HCEC 1CT (cell line): ENCODE data around the gene C1R.
A peak's percentile ranks its signal among the peaks of the same experiment; 100 is the strongest.
"Not testable (repeated sequence)": the region's sequence is repeated elsewhere in the genome, so short reads cannot be mapped to it uniquely, and the experiment has no call there.

ENCODE experiments used
- DNase-seq: peaks from one replicate; pipeline ENCODE4 v3.0.0-alpha.2; 2017

The C1R gene

DNA sequence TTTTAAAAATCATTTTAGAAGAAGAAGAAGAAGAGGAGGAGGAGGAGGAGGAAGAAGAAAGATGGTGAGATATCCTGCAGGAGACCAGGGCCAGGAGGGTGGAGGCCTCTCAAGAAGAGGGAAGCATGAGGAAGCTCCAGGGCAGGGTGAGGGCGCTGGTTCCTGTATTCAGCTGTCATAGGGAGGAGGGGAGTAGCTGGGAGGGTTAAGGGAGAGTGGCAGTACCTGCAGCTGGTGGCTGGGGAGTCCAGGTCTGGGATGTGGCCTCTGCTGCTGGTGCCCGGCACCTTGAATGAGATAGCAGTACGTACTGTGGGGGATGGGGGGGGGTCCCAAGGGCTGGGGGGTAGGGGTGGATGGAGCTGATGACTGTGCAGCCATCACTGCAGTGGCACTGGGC, 26.6 kb upstream of the C1R start:
- DNase-seq: no peak

DNA sequence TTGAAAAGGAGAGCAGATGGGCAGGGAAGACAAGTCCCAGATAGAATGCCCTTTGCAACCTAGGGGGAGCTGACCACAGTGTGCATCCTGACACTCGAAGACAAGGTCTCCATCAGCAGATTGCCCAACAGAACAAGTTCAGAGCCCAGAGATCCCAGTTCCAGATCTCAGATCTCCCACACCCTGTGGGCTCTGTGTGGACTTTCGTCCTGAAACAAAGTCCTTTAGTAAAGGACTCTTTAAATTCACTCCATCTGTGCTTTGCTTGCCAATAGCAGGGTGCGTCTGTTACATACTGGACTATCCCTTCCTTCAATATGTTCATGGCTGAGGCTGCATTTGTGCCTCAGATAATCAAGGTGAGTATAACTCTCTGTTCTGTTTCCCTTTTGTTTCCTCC, 25.4 kb upstream of the C1R start:
- no peak for DNase-seq

DNA sequence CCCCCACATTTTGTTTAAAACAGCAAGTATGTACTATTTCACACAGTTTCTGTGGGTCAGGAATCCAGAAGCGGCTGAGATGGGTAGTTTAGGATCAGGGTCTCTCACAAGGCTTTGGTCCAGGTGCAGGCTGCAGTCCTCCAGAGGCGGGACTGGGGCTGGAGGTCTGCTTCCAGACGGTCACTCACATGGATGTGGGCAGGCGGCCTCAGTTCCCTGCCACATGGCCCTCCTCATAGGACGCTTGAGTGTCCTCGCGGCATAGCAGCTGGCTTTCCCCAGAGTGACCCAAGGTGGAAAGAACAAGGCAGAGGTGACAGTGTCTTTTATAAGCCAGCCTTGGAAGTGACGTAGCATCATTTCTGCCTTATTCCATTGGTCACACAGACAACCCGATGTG, 24.7 kb upstream of the C1R start:
- DNase-seq: no peak

DNA sequence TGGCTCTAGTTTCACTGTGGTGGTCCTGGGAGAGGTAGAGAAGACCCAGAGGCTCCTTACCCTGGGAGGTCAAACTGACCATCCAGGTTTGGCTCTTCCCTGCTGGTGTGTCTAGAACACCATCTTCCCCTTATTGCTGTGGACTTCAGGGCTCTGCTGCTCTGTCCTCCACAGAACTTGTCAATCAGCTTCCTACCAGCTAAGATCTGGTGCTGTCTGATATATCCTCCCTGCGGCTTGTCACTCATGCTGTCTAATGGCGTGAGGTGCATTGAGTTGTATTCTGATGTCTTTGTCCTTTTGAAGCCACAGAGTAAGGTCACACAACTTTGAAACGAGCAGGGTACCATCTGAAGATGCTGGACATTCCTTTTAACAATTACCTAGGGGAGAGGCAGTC, 24.0 kb upstream of the C1R start:
- DNase-seq: no peak

DNA sequence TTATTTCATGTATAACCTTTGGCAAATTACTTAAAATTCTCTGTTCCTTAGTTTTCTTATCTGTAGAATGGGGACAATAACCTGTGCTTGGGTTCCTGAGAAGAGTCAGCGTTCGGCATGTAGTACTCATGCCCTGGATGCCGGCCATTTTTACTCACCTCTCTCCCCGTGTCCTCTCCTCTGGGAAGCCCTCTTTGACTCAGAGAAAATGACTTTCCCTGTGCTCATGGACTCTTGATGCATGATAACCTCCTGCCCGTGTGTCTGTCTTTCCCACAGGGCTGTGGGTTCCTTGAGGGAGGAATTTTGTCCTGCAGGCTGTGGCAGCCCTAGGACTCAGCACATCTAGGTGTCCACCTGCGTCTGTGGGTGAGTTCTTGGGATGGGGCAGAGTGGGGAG, 22.6 kb upstream of the C1R start:
- DNase-seq: no peak

DNA sequence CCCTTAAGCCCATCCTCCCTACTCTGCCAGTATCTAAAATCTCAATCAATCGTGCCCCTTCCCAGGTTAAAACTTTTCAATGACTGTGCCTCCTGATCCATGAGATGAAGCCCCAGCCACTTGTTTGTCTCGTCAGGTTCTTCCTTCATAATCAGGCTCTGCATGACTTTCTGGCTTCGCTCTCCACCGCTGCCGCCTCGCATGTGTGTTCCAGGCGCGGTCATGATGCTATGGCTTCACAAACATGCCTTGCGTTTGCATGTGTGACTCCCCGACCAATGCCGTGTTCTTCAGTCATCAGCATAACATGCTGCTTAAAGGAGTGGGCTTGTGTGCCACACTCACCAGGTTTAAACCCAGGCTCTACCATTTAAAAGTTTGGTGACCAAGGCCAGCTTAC, 21.8 kb upstream of the C1R start:
- DNase-seq: no peak

DNA sequence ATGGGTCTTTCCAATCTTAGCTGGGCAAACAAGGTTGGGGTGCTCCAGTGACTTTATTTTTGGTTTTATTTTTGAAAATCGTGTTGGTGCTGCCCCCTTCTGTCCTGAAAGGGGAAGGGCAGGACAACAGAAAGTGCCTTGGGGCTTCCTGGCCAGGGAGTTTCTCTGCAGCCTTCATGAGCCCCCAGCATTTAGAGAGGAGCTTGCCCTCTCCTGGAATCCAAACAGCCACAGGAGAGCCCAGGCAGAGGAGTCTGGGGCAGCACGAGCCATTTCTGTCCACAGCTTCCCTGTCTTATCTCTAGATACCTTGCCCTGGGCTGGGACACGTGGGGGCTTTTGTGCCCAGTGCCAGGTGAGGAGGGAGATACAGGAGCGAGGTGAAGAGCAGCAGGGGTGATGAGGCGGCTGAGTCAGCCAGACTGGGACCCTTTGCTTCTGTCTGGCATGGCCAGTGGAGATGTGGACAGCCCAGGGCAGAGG, 21.2 kb upstream of the C1R start:
- DNase-seq: peak; percentile 45

DNA sequence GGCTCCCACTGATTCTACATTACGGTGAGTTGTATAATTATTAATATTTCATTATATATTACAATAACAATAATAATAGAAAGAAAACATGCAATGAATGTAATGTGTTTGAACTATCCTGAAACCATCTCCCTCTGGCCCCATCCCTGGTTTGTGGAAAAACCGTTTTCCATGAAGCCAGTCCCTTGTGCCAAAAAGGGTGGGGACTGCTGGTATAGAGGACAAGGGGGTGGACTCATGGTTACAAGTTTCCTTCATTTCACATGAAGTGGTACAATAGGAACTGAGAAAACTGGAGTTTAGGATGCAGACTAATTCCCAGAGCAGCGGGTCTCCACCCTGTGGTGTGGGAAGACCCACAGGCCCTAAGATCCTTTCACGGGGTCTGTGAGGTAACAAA, 19.8 kb upstream of the C1R start:
- no peak for DNase-seq

DNA sequence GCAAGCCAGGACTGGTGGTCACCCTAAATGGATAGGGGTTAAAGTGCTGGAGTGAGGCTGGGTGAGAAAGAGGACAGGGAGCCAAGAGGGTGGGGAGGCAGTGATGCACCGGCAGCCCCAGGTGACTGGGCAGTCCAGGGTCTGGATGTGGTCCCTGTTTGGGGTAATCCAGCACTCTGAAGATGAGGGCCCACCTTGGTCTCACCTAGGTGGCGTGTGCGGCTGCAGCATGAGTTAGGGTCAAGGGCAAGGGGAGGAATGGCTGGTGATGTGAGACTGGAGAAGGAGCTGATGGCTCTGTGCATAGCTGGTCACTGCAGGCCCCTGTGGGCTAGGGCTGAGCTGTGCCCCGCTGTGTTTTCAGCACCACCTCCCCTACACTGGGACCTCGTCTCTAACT, 18.4 kb upstream of the C1R start:
- DNase-seq: no peak

DNA sequence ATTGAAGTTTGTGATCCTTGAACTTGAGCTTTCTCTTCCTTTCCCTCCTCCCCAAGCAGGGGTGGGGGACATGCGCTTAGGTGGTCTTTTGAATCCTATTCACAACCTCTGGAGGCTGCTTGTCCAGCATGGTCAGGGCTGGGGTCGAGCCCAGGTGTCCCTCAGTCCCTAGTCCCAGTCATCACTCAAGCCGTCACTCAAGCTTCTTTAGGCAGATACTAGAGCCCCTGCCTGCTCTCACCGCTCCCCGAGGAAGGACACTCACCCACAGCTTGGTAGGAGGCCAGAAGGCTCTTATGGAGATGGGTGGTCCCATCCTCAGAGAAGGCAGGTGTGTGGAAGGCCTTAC, 17.3 kb upstream of the C1R start:
- DNase-seq: no peak

DNA sequence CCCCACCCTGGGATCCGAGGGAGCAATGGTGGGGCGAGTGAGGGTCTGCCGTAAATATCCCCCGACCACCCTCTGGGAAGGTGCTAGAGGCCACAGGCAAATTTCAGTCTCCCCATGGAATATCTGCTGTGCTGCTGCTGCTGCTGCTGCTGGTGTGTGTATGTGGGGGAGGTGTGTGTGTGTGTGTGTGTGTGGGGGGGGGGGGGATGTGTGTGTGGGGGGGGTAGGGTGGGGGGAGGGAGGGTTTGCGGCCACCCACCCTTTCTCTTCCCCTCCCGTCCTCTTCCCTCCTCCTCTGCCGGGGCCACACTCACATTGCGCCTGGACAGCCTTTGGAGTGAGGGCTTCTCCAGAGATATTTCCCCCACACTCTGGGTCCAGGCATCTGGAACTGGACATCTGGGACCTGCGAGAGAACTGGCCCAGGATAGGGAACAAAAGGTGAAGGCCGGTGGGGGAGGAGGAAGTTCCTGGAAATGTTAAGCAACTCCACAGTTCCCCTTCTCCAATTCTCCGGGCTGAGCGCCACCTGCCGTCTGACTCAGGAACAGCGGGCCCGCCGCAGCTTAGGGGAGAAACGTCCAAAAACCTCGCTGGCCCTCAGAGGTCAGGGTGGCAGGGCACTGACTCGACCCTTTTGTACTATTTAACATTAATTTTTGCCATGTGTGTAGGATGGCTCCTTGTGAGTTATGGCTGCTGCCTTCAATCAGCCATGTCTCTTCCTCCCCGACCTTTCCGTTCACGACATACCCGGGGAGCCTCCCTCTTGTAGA, 16.7 kb upstream of the C1R start, which contains the start of gene C1RL:
Gene C1RL, minus strand, starts transcription at position 419 of the 776 bp plus-strand sequence. Its CDS starts 34 bp downstream, at position 385.
- DNase-seq: peak; percentile 80

DNA sequence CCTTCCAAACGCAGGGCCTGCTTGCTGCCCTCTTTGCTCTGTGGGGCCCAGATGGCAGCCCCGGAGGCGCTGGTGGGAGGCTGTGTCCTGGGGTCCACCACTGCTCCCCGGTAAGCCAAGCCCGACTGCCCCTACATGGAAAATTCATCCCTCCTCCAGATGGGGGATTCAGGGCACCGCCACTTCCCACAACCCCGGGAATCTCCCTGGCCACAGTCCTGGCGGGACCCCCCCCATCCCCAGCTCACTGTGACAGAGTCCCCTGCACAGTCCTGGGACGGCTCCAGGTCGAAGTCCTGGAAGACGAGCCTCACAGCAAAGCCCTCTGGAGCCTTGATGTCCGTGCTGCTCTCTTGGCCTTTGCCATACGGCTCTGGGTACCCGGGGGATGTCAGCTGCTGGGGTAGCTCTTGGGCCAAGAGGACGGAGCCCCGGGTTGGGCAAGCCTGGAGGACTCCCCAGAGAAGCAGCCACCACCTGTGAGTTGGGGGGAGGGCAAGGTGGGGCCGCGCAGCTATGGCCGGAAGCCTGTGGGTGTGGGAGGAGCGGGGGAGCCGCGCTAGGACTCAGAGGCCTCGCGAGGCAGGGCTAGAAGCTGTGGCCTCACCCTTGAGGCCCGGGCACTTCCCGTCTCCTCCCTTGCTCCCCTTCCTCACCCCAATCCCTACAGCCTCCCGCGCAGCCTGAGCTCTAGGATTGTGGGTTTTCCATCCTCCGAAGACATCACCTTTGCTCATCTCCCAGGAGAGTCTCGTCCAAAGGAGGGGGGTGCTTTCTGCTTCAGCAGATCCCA, 16.0 kb upstream of the C1R start:
- peak; percentile 85 for DNase-seq

DNA sequence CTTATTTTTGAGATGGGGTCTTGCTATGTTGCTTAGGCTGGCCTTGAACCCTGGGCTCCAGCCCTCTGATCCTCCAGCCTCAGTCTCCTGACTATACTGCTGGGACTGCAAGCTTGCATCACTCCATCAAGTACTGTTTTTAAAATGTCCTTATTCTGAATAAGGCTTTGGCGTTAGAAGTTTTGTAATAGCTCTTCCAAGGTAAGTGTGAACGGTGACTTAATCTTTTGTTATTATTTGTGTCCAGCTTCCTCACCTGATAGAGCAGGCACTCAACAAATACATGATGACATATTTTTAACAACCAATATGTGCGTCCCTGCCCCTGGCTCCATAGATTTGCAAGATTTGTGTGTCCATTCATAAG, 15.4 kb upstream of the C1R start:
- no peak for DNase-seq

DNA sequence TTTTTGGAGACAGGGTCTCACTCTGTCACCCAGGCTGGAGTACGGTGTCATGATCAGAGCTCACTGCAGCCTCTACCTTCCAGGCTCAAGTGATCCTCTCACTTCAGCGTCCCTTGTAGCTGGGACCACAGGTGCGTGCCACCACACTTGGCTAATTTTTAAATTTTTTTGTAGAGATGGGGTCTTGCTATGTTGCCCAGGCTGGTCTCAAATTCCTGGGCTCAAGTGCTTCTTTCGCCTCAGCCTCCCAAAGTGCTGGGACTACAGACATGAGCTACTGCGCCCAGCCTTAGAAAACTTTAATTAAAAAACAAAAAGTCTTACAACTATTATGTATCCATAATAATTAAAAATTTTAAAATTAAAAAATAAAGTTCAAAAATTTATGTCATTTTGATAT, 14.9 kb upstream of the C1R start:
- not testable (repeated sequence) for DNase-seq

DNA sequence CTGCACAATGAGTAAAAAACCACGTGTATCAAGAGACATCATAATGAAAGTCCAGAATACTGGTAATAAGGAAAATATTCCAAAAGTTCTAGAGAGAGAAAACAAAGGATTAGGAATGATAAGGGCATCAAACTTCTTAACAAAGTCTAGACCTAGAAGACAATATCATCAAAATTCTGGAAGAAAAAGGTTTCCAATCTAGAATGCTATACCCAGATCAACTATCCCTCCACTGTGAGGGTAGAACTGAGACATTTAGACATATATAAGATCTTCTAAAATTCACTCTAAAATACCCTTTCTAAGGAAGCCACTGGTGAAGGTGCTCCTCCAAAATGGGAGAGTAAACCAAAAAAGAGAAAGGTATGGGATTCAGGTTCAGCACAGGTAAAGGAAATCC, 13.8 kb upstream of the C1R start:
- no peak for DNase-seq

DNA sequence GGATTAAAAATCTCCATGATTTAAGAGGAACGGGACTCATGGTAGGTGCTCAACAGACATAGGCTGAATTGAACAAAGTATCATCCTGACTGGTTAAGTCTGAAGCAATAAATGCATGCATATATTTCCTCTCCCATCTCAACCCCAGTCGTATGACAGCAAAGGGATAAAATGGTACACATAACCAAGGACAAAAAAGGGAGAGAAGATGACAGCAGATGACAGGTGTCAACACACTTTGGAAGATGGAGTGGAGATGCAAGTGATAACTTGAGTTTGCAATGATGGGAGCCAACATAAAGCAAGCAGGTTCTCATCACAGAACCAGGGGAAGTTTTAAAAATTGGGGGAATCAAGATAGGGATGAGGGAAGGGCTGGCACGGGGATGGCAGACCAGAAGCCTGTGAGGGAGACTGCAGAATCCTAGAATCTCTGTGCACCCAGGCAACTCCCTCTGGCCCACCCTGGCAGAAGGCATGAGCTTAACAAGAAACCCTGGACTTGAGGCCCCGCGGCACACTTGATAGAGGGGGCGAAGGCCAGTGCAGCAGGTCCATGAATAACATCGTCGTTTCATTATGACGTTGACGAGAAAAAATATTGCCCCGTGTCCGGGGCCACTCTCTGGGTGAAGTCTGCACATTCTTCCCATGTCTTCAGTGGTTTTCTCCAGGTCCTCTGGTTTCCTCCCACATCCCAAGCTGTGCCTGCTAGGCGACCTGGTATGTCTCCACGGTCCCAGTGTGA, 11.8 kb upstream of the C1R start:
- DNase-seq: no peak

DNA sequence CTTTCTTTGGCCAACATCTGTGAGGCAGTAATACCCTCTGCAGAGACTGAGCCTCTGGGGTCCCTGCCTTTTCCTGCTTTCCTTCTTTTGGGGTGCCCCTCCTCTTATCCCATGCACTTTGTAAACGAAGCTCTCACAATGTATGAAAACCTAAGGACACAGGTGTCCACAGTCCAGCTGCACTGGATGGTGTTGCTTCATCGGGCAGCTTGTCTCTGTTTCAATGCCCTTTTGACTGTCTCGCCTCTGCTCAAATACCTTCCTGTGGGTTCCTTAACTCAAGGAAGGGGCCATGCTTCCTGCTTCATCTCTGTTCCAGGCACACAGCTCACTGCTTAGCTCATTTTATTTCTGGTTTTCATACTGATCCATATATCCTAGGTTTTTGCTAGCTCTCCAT, 10.3 kb upstream of the C1R start:
- no peak for DNase-seq

DNA sequence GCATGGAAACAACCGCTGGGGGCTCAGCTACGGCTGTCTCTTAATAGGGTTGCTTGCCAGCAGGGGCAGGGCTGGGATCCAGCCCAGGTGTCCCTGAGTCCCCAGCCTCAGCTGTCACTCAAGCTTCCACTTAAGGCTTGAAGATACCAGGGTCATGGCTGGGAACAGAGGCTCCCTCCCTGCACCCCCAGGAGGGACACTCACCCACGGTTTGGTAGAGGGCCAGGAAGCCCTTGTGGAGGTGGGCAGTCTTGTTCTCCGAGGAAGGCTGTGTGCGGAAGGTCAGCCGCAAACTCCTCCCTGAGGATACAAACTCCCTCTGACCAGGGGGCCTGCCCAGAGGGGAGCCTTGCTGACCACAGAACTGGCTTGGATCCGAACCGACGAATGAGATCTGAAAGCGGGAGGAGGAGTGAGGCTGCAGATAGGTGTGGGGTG, 9.5 kb upstream of the C1R start:
- DNase-seq: no peak

DNA sequence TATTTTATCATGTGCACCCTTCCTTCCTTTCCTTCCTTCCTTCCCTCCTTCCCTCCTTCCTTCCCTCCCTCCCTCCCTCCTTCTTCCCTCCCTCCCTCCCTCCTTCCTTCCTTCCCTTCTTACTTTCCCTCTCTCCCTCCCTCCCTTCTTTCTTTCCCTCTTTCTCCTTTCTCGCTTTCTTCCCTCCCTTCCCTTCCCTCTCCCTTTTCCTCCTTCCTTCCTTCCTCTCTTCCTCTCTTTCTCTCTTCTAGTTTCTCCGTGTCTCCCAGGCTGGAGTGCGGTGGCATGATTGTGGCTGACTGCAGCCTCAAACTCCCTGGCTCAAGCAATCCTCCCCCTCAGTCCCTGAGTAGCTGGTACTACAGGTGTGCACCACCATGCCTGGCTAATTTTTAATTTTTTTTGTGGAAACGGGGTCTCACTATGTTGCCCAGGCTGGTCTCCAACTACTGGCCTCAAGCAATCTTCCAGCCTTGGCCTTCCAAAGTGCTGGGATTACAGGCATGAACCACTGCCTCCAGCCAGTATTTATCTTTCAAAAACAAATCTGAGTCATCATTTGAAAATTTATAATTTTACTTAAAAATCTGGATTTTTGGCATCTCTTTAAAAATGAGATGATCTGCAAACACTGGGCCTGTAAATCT, 8.9 kb upstream of the C1R start:
- no peak for DNase-seq

DNA sequence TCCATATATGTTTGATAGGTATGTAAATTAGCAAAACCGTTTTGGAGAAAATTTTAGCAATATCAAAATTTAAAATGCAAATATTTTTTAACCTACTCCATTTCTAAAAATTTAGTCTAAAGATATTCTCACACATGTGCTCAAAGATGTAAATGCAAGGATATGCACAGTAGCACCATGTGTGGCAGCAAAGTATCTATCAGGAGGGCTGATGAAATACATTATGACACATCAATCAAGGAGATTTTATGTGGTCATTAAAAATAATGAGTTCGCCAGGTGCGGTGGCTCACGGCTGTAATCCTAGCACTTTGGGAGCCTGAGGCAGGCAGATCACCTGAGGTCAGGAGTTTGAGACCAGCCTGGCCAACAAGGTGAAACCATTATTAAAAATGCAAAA, 8.0 kb upstream of the C1R start:
- no peak for DNase-seq

DNA sequence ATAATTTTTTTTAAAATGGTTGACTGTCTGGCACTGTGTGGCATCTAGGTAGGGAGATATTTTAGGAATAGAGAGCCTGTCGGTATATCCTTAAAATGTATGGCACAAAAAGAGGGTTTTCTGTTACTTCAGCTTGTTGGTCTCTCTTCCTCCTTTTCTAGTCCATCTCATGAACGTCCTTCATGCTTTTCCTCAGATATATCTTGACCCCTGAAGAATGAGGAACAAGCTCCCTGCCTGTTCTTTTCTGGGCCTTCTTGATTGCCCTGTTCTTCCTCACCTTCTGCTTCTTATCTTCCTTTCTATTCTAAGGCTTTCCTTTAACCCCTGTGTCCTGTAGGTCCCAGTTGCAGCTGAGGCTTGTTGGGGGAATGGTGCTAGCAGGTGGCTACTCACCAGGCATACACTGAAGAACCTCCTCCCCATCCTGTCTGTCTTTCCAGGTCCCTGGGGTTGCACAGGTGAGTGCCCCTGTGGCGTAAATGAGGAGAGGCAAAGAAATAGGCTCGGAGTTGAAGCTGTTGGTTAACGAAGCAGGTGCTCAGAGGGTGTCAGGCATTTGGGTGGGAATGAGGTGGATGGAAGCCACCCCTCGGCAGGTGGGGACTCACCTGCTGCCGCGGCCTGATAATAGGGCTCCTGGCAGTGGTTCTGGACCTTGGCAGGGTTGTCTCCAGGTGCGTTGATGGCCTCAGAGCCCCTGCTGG, 7.2 kb upstream of the C1R start:
- DNase-seq: no peak

DNA sequence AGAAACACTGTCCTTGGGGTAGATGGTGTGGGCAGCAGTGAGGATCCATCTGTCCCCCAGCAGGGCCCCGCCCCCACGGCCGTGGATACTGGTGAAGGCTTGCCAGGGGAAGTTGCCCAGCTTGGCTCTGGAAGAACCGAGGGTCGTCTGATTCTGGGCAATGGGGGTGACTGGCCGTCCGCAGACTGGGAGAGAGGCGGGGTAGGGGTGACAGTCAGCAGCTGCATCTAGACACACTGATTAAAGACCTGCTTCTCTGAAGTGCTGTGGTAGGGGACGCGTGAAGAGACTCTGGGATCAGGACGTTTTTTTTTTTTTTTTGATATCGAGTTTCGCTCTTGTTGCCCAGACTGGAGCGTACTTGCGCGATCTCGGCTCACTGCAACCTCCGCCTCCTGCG, 4.7 kb upstream of the C1R start:
- no peak for DNase-seq
